Activated naive CD8-positive, alpha-beta T cell treated with anti-CD3 and anti-CD28 coated beads for 36 hours (primary cell): ENCODE data around the gene CD36. TPM values are rescaled to one million over a fixed set of nuclear protein-coding genes. Genes with fewer than 3 reads are reported as not detected.
"Not testable (repeated sequence)": the region's sequence is repeated elsewhere in the genome, so short reads cannot be mapped to it uniquely, and the experiment has no call there.

ENCODE experiments used
- DNase-seq: peaks from one replicate; pipeline ENCODE4 v3.0.0; 2021
- H3K27ac Mint-ChIP-seq: one replicate; pipeline ENCODE4 v1.8.0; 2022; ENCODE audit warnings: mild to moderate bottlenecking, moderate library complexity, mixed read lengths
- H3K27me3 Mint-ChIP-seq: one replicate; pipeline ENCODE4 v1.8.0; 2022; ENCODE audit warnings: mild to moderate bottlenecking, mixed read lengths
- H3K36me3 Mint-ChIP-seq: one replicate; pipeline ENCODE4 v1.8.0; 2021; ENCODE audit warnings: mild to moderate bottlenecking, mixed read lengths
- H3K4me1 Mint-ChIP-seq: one replicate; pipeline ENCODE4 v1.8.0; 2021; ENCODE audit warnings: mixed read lengths
- H3K4me3 Mint-ChIP-seq: one replicate; pipeline ENCODE4 v1.8.0; 2022; ENCODE audit warnings: mild to moderate bottlenecking, moderate library complexity, mixed read lengths
- H3K9me3 Mint-ChIP-seq: one replicate; pipeline ENCODE4 v1.8.0; 2022; ENCODE audit warnings: mixed read lengths
- total RNA-seq, 2 experiments: library from RNA; stranded (reverse); gene quantifications; one replicate each; pipeline ENCODE4 v1.2.3, GENCODE V29; 2021

The CD36 gene
- total RNA-seq, 2 experiments from 2014 or later = not detected

- H3K4me3 Mint-ChIP-seq = no peak overlapping the region
- H3K9me3 Mint-ChIP-seq = no peaks in the 10 kb centered on the region
- H3K36me3 Mint-ChIP-seq = no peaks in the 10 kb centered on the region
- H3K27me3 Mint-ChIP-seq = no peaks in the 10 kb centered on the region
- no peak overlapping the region for H3K27ac Mint-ChIP-seq
- no peaks in the 10 kb centered on the region for H3K4me1 Mint-ChIP-seq
- no peak for DNase-seq
These were observed 17.6 kb downstream of the CD36 start for GRCh38 chr7:80656029-80656428.

GRCh38 chr7:80659120-80660055 lies 20.9 kb downstream of the CD36 start:
- Mint-ChIP-seq H3K27me3 (no peaks in the 10 kb centered on the region), H3K9me3 (no peaks in the 10 kb centered on the region), H3K27ac (no peak overlapping the region), H3K4me1 (no peaks in the 10 kb centered on the region), H3K4me3 (no peak overlapping the region), H3K36me3 (no peaks in the 10 kb centered on the region)
- DNase-seq = no peak

GRCh38 chr7:80660939-80661338 lies 22.5 kb downstream of the CD36 start:
- Mint-ChIP-seq H3K36me3 (no peaks in the 10 kb centered on the region), H3K27ac (no peak overlapping the region)

GRCh38 chr7:80661729-80662128 lies 23.3 kb downstream of the CD36 start:
- Mint-ChIP-seq H3K27me3 (no peaks in the 10 kb centered on the region), H3K4me3 (no peak overlapping the region)
- DNase-seq = no peak

More at GRCh38 chr7:80660939-80661338, 22.5 kb downstream of the CD36 start:
- no peaks in the 10 kb centered on the region for H3K9me3 Mint-ChIP-seq
- H3K27me3 Mint-ChIP-seq = no peaks in the 10 kb centered on the region
- no peak overlapping the region for H3K4me3 Mint-ChIP-seq
- no peak for DNase-seq
- no peaks in the 10 kb centered on the region for H3K4me1 Mint-ChIP-seq

GRCh38 chr7:80662252-80662651 lies 23.8 kb downstream of the CD36 start:
- no peak for DNase-seq
- H3K4me3 Mint-ChIP-seq = no peak overlapping the region
- no peak overlapping the region for H3K27ac Mint-ChIP-seq
- H3K4me1 Mint-ChIP-seq = no peaks in the 10 kb centered on the region
- no peaks in the 10 kb centered on the region for H3K36me3 Mint-ChIP-seq
- H3K9me3 Mint-ChIP-seq = no peaks in the 10 kb centered on the region
- H3K27me3 Mint-ChIP-seq = no peaks in the 10 kb centered on the region

More at GRCh38 chr7:80661729-80662128, 23.3 kb downstream of the CD36 start:
- Mint-ChIP-seq H3K36me3 (no peaks in the 10 kb centered on the region), H3K4me1 (no peaks in the 10 kb centered on the region), H3K9me3 (no peaks in the 10 kb centered on the region), H3K27ac (no peak overlapping the region)

- no peak overlapping the region for H3K4me3 Mint-ChIP-seq
- H3K4me1 Mint-ChIP-seq = no peaks in the 10 kb centered on the region
- H3K9me3 Mint-ChIP-seq = no peaks in the 10 kb centered on the region
- no peak for DNase-seq
- no peaks in the 10 kb centered on the region for H3K27me3 Mint-ChIP-seq
- H3K27ac Mint-ChIP-seq = no peak overlapping the region
- no peaks in the 10 kb centered on the region for H3K36me3 Mint-ChIP-seq
These were observed 27.1 kb downstream of the CD36 start for GRCh38 chr7:80665526-80665925.

GRCh38 chr7:80666376-80666775 lies 27.9 kb downstream of the CD36 start:
- DNase-seq = no peak
- H3K9me3 Mint-ChIP-seq = no peaks in the 10 kb centered on the region

GRCh38 chr7:80669367-80669766 lies 30.9 kb downstream of the CD36 start:
- not testable (repeated sequence) for H3K36me3 Mint-ChIP-seq, H3K27ac Mint-ChIP-seq

More at GRCh38 chr7:80666376-80666775, 27.9 kb downstream of the CD36 start:
- Mint-ChIP-seq H3K4me3 (no peak overlapping the region), H3K27me3 (no peaks in the 10 kb centered on the region), H3K36me3 (no peaks in the 10 kb centered on the region), H3K27ac (no peak overlapping the region), H3K4me1 (no peaks in the 10 kb centered on the region)

GRCh38 chr7:80671744-80672143 lies 33.3 kb downstream of the CD36 start:
- Mint-ChIP-seq H3K4me3 (no peak overlapping the region), H3K27me3 (no peaks in the 10 kb centered on the region), H3K36me3 (no peaks in the 10 kb centered on the region), H3K4me1 (no peaks in the 10 kb centered on the region), H3K9me3 (no peaks in the 10 kb centered on the region), H3K27ac (no peak overlapping the region)
- no peak for DNase-seq

More at GRCh38 chr7:80669367-80669766, 30.9 kb downstream of the CD36 start:
- not testable (repeated sequence) for H3K4me3 Mint-ChIP-seq, DNase-seq, H3K9me3 Mint-ChIP-seq, H3K27me3 Mint-ChIP-seq, H3K4me1 Mint-ChIP-seq

GRCh38 chr7:80675090-80675489 lies 36.6 kb downstream of the CD36 start:
- Mint-ChIP-seq H3K9me3 (no peaks in the 10 kb centered on the region), H3K4me1 (no peaks in the 10 kb centered on the region), H3K27ac (no peak overlapping the region), H3K4me3 (no peak overlapping the region), H3K36me3 (no peaks in the 10 kb centered on the region), H3K27me3 (no peaks in the 10 kb centered on the region)
- DNase-seq = no peak

GRCh38 chr7:80676404-80676803 lies 38.0 kb downstream of the CD36 start:
- Mint-ChIP-seq H3K4me1 (no peaks in the 10 kb centered on the region), H3K27ac (no peak overlapping the region), H3K27me3 (no peaks in the 10 kb centered on the region), H3K4me3 (no peak overlapping the region), H3K9me3 (no peaks in the 10 kb centered on the region), H3K36me3 (no peaks in the 10 kb centered on the region)
- no peak for DNase-seq

GRCh38 chr7:80677629-80678028 lies 39.2 kb downstream of the CD36 start:
- Mint-ChIP-seq H3K36me3 (no peaks in the 10 kb centered on the region), H3K27me3 (no peaks in the 10 kb centered on the region), H3K9me3 (no peaks in the 10 kb centered on the region), H3K4me3 (no peak overlapping the region), H3K4me1 (no peaks in the 10 kb centered on the region), H3K27ac (no peak overlapping the region)
- DNase-seq = no peak

- Mint-ChIP-seq H3K36me3 (no peaks in the 10 kb centered on the region), H3K4me1 (no peaks in the 10 kb centered on the region), H3K4me3 (no peak overlapping the region), H3K27me3 (no peaks in the 10 kb centered on the region), H3K9me3 (no peaks in the 10 kb centered on the region), H3K27ac (no peak overlapping the region)
- DNase-seq = no peak
These were observed 40.3 kb downstream of the CD36 start for GRCh38 chr7:80678707-80679106.

- H3K9me3 Mint-ChIP-seq = no peaks in the 10 kb centered on the region
- H3K4me1 Mint-ChIP-seq = no peaks in the 10 kb centered on the region
- no peak for DNase-seq
- no peaks in the 10 kb centered on the region for H3K36me3 Mint-ChIP-seq
- no peaks in the 10 kb centered on the region for H3K27me3 Mint-ChIP-seq
- no peak overlapping the region for H3K4me3 Mint-ChIP-seq
- no peak overlapping the region for H3K27ac Mint-ChIP-seq
These were observed 41.8 kb downstream of the CD36 start for GRCh38 chr7:80679921-80680907.

GRCh38 chr7:80681272-80681885 lies 42.9 kb downstream of the CD36 start:
- Mint-ChIP-seq H3K9me3 (peaks cover 1% of the 10 kb centered on the region), H3K27ac (no peak overlapping the region), H3K36me3 (no peaks in the 10 kb centered on the region), H3K4me3 (no peak overlapping the region), H3K27me3 (no peaks in the 10 kb centered on the region), H3K4me1 (no peaks in the 10 kb centered on the region)
- no peak for DNase-seq
